ENCODE data around the gene AWAT2. TPM values are rescaled to one million over a fixed set of nuclear protein-coding genes. Genes with fewer than 3 reads are reported as not detected.

AWAT2 gene
- total and polyA plus RNA-seq, 10 of the 15 experiments (the other 5 are each of a cell fraction or from before 2014, with no cell fraction given) = not detected

DNA sequence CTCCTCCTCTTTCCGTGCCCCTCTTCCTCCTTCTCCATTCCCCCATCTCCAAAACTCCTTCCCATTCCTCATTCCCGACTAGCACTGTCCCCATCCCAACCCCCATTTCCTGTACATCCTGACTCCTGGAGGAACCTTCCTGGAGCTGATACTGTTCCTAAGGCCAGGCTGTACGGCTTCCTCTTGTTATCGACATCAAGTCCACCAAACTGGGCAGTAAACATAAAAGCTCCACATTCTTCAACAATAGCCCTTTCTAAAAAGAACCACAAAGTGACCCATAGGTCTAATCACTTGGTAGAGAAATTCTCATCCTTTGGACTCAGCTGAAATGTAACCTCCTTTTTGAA, 22.9 kb downstream of the AWAT2 start:
- Histone ChIP-seq H3K9me3 (replicated peaks; ENCODE audit: control insufficient read depth, insufficient read depth, low read length) (no peaks in the 10 kb centered on the region), H3K4me2 (ENCODE audit: control insufficient read depth, insufficient read depth) (no peak overlapping the region), H3K9ac (ENCODE audit: control insufficient read depth, insufficient read depth, low read length) (no peak overlapping the region), H2AFZ (ENCODE audit: control insufficient read depth, low read depth, low read length) (no peak overlapping the region), H3K27ac (ENCODE audit: control insufficient read depth, insufficient read depth) (no peak overlapping the region), H3K79me2 (ENCODE audit: control insufficient read depth, insufficient read depth, low read length) (no peaks in the 10 kb centered on the region), H3K27me3 (replicated peaks in 1 of 2; ENCODE audit: control insufficient read depth in 2 of 2, insufficient read depth in 2 of 2, low read length in 1 of 2) (no peaks in the 10 kb centered on the region), H3K4me1 (ENCODE audit: control insufficient read depth, insufficient read depth, low read length) (no peaks in the 10 kb centered on the region), H3K4me3 (no peak overlapping the region), H4K20me1 (ENCODE audit: control insufficient read depth, insufficient read depth) (no peaks in the 10 kb centered on the region), H3K36me3 (ENCODE audit: control insufficient read depth in 2 of 2, insufficient read depth in 2 of 2, low read length in 1 of 2) (no peaks in the 10 kb centered on the region)
- WGBS (ENCODE audit: insufficient coverage, insufficient replicate concordance, low lambda C conversion rate, missing lambda C conversion rate) = 26% methylated on average over 4 of the region's 4 CpGs
- intact Hi-C loops (cut with micrococcal nuclease; ENCODE audit: unreplicated experiment) (no loop called here), in situ Hi-C loops (cut with MboI) (loop anchor here (25.0 kb wide), 2 partner anchors 110 to 410 kb away; partner anchors contain the start of genes DLG3 and IGBP1)
- ChIA-PET POLR2A (no interaction called here), SMC1A (ENCODE audit: uncharacterized antibody, unreplicated experiment) (interaction anchor here (1.6 kb wide), 1 partner anchor 10 kb away, joined by 3 read pairs; no protein-coding TSS in a partner anchor), CTCF (interaction anchor here (1.2 to 1.5 kb wide), 2 partner anchors 8 to 21 kb away, joined by 3 to 4 read pairs; no protein-coding TSS in a partner anchor), RAD21 (ENCODE audit: unreplicated experiment) (no interaction called here)
- DNase-seq (ENCODE audit: low read depth, low spot score) = no peak
- FAIRE-seq = no peak
- ATAC-seq = no peak
- no TSS peak for BruUV-seq (replicated peaks)
- TF ChIP-seq STAT1 (conservative IDR thresholded peaks at IDR 0.05) (no peak), TCF3 (IDR thresholded peaks at IDR 0.05; ENCODE audit: borderline replicate concordance, insufficient read depth, low read depth, low read length) (no peak), EP300 (IDR thresholded peaks at IDR 0.05; ENCODE audit: borderline replicate concordance in 1 of 2, control insufficient read depth in 1 of 2, low read depth in 2 of 2, low read length in 2 of 2) (no peak), MTA3 (IDR thresholded peaks at IDR 0.05; ENCODE audit: borderline replicate concordance, low read length) (no peak), SMC3 (IDR thresholded peaks at IDR 0.05; ENCODE audit: borderline replicate concordance, low read length) (no peak), ZNF207 (IDR thresholded peaks at IDR 0.05; ENCODE audit: borderline replicate concordance) (no peak), ZNF687 (IDR thresholded peaks at IDR 0.05) (no peak), BHLHE40 (IDR thresholded peaks at IDR 0.05; ENCODE audit: borderline replicate concordance in 1 of 2, low read depth in 2 of 2, low read length in 1 of 2) (no peak)
- TF ChIP-seq, protein P1, sequence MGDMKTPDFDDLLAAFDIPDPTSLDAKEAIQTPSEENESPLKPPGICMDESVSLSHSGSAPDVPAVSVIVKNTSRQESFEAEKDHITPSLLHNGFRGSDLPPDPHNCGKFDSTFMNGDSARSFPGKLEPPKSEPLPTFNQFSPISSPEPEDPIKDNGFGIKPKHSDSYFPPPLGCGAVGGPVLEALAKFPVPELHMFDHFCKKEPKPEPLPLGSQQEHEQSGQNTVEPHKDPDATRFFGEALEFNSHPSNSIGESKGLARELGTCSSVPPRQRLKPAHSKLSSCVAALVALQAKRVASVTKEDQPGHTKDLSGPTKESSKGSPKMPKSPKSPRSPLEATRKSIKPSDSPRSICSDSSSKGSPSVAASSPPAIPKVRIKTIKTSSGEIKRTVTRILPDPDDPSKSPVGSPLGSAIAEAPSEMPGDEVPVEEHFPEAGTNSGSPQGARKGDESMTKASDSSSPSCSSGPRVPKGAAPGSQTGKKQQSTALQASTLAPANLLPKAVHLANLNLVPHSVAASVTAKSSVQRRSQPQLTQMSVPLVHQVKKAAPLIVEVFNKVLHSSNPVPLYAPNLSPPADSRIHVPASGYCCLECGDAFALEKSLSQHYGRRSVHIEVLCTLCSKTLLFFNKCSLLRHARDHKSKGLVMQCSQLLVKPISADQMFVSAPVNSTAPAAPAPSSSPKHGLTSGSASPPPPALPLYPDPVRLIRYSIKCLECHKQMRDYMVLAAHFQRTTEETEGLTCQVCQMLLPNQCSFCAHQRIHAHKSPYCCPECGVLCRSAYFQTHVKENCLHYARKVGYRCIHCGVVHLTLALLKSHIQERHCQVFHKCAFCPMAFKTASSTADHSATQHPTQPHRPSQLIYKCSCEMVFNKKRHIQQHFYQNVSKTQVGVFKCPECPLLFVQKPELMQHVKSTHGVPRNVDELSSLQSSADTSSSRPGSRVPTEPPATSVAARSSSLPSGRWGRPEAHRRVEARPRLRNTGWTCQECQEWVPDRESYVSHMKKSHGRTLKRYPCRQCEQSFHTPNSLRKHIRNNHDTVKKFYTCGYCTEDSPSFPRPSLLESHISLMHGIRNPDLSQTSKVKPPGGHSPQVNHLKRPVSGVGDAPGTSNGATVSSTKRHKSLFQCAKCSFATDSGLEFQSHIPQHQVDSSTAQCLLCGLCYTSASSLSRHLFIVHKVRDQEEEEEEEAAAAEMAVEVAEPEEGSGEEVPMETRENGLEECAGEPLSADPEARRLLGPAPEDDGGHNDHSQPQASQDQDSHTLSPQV (IDR thresholded peaks at IDR 0.05) = no peak
- TF ChIP-seq, protein P2, sequence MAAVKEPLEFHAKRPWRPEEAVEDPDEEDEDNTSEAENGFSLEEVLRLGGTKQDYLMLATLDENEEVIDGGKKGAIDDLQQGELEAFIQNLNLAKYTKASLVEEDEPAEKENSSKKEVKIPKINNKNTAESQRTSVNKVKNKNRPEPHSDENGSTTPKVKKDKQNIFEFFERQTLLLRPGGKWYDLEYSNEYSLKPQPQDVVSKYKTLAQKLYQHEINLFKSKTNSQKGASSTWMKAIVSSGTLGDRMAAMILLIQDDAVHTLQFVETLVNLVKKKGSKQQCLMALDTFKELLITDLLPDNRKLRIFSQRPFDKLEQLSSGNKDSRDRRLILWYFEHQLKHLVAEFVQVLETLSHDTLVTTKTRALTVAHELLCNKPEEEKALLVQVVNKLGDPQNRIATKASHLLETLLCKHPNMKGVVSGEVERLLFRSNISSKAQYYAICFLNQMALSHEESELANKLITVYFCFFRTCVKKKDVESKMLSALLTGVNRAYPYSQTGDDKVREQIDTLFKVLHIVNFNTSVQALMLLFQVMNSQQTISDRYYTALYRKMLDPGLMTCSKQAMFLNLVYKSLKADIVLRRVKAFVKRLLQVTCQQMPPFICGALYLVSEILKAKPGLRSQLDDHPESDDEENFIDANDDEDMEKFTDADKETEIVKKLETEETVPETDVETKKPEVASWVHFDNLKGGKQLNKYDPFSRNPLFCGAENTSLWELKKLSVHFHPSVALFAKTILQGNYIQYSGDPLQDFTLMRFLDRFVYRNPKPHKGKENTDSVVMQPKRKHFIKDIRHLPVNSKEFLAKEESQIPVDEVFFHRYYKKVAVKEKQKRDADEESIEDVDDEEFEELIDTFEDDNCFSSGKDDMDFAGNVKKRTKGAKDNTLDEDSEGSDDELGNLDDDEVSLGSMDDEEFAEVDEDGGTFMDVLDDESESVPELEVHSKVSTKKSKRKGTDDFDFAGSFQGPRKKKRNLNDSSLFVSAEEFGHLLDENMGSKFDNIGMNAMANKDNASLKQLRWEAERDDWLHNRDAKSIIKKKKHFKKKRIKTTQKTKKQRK (IDR thresholded peaks at IDR 0.05; ENCODE audit: low read depth, low read length) = no peak
